A673 (cell line): ENCODE data around the gene FFAR2. TPM values are rescaled to one million over a fixed set of nuclear protein-coding genes. Genes with fewer than 3 reads are reported as not detected.

Experiments
- BruUV-seq: library from RNA; stranded (reverse); fragments of 400-500 nt; replicated peaks from 2 replicates; lab custom pipeline; 2021; lab: Mats Ljungman, UMichigan
- CTCF ChIA-PET: fragments of 300-600 bp; sonication (Branson Sonifier 250); formaldehyde crosslinking; loops from one replicate; lab custom pipeline; 2022; ENCODE audit warnings: antibody characterized with exemption; lab: Charles Lee
- POLR2A ChIA-PET: fragments of 300-600 bp; sonication (Branson Sonifier 250); formaldehyde crosslinking; loops from one replicate; lab custom pipeline; 2022; ENCODE audit warnings: antibody characterized with exemption; ENCODE audit not compliant: low non-redundant PET; lab: Charles Lee
- DNase-seq: peaks from one replicate; pipeline ENCODE4 v3.0.0-alpha.2; 2015; ENCODE audit warnings: low spot score
- H3K27ac ChIP-seq: fragments of 200-600 bp; sonication (generic); 2 replicates; pipeline ENCODE4 v1.5.1; 2016; ENCODE audit warnings: mixed run types, low read depth, mild to moderate bottlenecking, mixed read lengths, antibody characterized with exemption, low read length; ENCODE audit not compliant: poor library complexity, severe bottlenecking
- H3K27me3 ChIP-seq: fragments of 200-600 bp; sonication (generic); replicated peaks from 2 replicates; pipeline ENCODE4 v1.6.1; 2017; ENCODE audit warnings: mixed run types, low read depth, mild to moderate bottlenecking, mixed read lengths, antibody characterized with exemption, low read length; ENCODE audit not compliant: insufficient read depth, poor library complexity
- H3K36me3 ChIP-seq: fragments of 200-600 bp; sonication (generic); 2 replicates; pipeline ENCODE4 v1.6.1; 2016; ENCODE audit warnings: mixed run types, mild to moderate bottlenecking, mixed read lengths, antibody characterized with exemption, low read length; ENCODE audit not compliant: insufficient read depth, poor library complexity, severe bottlenecking
- H3K4me1 ChIP-seq: fragments of 200-600 bp; sonication (generic); 2 replicates; pipeline ENCODE4 v1.6.1; 2017; ENCODE audit warnings: mixed run types, mild to moderate bottlenecking, mixed read lengths, antibody characterized with exemption, low read length; ENCODE audit not compliant: insufficient read depth, poor library complexity, severe bottlenecking
- H3K4me3 ChIP-seq: fragments of 200-600 bp; sonication (generic); 2 replicates; pipeline ENCODE4 v1.5.1; 2016; ENCODE audit warnings: low read depth, mixed run types, mild to moderate bottlenecking, mixed read lengths, low read length; ENCODE audit not compliant: poor library complexity, severe bottlenecking
- H3K9me3 ChIP-seq: fragments of 200-600 bp; sonication (generic); 2 replicates; pipeline ENCODE4 v1.6.1; 2016; ENCODE audit warnings: mixed run types, low read depth, mild to moderate bottlenecking, mixed read lengths, antibody characterized with exemption, low read length; ENCODE audit not compliant: poor library complexity, severe bottlenecking
- EZH2 ChIP-seq: fragments of 200-600 bp; sonication (generic); IDR thresholded peaks from 2 replicates; pipeline ENCODE4 v1.6.1; 2017; ENCODE audit warnings: borderline replicate concordance, low read depth, mild to moderate bottlenecking, mixed read lengths, antibody characterized with exemption, low read length; ENCODE audit not compliant: poor library complexity, severe bottlenecking
- intact Hi-C: fragments of 100-400 bp; cut with micrococcal nuclease; formaldehyde crosslinking; loops from one replicate; pipeline ENCODE4 v1.10.0; 2022; ENCODE audit not compliant: unreplicated experiment
- total RNA-seq: library from RNA; stranded (reverse); gene quantifications from 2 replicates; pipeline ENCODE4 v1.2.3, GENCODE V29; 2021
- TF ChIP-seq, protein P1 (sequence below): fragments of 300-800, 200-600 bp; sonication (generic); conservative IDR thresholded peaks from 2 replicates; pipeline ENCODE4 v1.5.1; 2017; ENCODE audit warnings: low read depth, mild to moderate bottlenecking, antibody characterized with exemption, low read length, moderate library complexity, mixed read lengths

FFAR2 gene
- total RNA-seq, 1 experiment from 2014 or later = not detected

DNA sequence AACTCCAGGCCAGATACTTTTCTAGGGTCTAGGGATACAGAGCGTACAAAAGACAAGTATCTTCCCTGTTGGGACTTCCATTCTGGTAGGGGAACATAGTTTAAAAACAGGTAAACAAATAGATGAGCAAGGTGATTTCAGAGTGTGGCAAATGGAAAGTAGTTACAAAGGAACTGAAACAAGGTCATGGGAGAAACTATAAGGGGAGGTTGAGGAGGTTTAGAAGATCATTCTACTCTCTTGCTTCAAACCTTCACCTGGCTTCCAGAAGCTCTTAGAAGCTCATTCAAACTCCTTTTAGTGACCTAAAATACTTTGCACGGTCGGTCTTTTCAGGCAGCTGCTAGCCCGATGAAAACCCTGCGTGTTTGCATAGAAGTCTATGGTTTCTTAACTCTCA lies 9.1 kb downstream of the FFAR2 start:
- intact Hi-C loops = no loop called here
- POLR2A ChIA-PET = no interaction called here
- no peak for DNase-seq
- CTCF ChIA-PET = no interaction called here
- H3K27ac ChIP-seq = no peak overlapping the region
- H3K36me3 ChIP-seq = no peaks in the 10 kb centered on the region
- no peaks in the 10 kb centered on the region for H3K9me3 ChIP-seq
- BruUV-seq = no TSS peak
- H3K4me1 ChIP-seq = no peaks in the 10 kb centered on the region
- TF ChIP-seq, protein P1, sequence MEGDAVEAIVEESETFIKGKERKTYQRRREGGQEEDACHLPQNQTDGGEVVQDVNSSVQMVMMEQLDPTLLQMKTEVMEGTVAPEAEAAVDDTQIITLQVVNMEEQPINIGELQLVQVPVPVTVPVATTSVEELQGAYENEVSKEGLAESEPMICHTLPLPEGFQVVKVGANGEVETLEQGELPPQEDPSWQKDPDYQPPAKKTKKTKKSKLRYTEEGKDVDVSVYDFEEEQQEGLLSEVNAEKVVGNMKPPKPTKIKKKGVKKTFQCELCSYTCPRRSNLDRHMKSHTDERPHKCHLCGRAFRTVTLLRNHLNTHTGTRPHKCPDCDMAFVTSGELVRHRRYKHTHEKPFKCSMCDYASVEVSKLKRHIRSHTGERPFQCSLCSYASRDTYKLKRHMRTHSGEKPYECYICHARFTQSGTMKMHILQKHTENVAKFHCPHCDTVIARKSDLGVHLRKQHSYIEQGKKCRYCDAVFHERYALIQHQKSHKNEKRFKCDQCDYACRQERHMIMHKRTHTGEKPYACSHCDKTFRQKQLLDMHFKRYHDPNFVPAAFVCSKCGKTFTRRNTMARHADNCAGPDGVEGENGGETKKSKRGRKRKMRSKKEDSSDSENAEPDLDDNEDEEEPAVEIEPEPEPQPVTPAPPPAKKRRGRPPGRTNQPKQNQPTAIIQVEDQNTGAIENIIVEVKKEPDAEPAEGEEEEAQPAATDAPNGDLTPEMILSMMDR = no peak
- no peaks in the 10 kb centered on the region for H3K27me3 ChIP-seq
- no peak overlapping the region for H3K4me3 ChIP-seq

DNA sequence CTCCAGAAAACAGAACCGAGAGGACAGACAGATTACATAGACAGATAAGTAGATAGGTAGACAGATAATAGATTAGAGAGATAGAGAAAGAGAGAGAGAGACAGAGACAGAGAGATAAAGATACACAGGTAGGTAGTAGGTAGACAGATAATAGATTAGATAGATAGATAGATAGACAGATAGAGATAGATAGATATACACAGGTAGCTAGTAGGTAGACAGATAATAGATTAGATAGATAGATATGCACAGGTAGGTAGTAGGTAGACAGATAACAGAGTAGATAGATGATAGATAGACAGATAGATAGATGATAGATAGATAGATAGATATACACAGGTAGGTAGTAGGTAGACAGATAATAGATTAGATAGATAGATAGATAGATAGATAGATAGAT lies 10.1 kb downstream of the FFAR2 start:
- no peak for DNase-seq
- ChIA-PET CTCF (no interaction called here), POLR2A (no interaction called here)
- Histone ChIP-seq H3K4me1 (no peaks in the 10 kb centered on the region), H3K27ac (no peak overlapping the region), H3K9me3 (no peaks in the 10 kb centered on the region), H3K4me3 (no peak overlapping the region), H3K27me3 (no peaks in the 10 kb centered on the region), H3K36me3 (no peaks in the 10 kb centered on the region)
- intact Hi-C loops = no loop called here
- BruUV-seq = no TSS peak
- TF ChIP-seq, protein P1 = no peak
- no peak for TF ChIP-seq EZH2

DNA sequence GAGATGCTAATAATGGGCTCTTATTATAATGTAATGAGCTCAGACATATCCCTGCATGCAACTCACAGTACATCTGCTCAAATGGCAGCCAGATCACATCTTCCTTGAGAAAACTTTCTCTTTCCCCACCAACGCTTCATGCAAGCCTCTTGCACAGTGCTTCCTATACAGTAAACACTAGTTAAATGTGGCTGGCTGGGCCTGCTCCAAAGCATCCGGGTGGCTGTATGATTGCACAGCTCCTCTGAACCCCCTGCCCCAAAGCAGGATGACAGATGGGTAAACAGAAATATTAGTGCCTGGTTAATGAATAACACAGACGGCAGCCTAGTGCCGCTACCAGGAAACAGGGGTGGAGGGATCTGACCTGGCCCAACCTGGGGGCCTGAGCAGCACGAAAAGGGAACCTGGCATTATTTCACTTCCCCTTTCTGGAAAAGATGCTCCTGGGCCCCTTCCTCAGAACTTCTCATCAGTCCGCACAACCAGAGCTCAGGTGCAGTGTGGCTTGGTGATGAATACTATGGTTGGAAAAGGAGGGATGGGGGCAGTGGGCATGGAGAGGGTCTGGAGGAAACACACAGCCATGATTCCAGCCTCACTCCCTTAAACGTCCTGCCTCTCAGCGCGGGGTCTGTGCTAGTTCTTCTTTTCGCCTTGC lies 10.8 kb downstream of the FFAR2 start:
- Histone ChIP-seq H3K27ac (no peak overlapping the region), H3K4me3 (no peak overlapping the region), H3K36me3 (no peaks in the 10 kb centered on the region), H3K9me3 (no peaks in the 10 kb centered on the region), H3K4me1 (no peaks in the 10 kb centered on the region), H3K27me3 (no peaks in the 10 kb centered on the region)
- no peak for TF ChIP-seq EZH2
- TF ChIP-seq, protein P1 = no peak
- intact Hi-C loops = no loop called here
- no peak for DNase-seq
- BruUV-seq = no TSS peak
- CTCF ChIA-PET = no interaction called here
- POLR2A ChIA-PET = no interaction called here
